ENCODE results near the gene P4HA2. TPM values are rescaled to one million over a fixed set of nuclear protein-coding genes. Genes with fewer than 3 reads are reported as not detected.

The P4HA2 gene
- total RNA-seq, 1 donor from 2014 or later, result 190 TPM

GRCh38 chr5:132260714-132261551 is 33.3 kb upstream of the P4HA2 start:
- Histone ChIP-seq H3K27me3 (ENCODE audit: control insufficient read depth, insufficient read depth, low read length) (no peaks in the 10 kb centered on the region), H3K4me3 (ENCODE audit: low read depth, low read length) (no peak overlapping the region), H3K36me3 (ENCODE audit: control insufficient read depth, insufficient read depth, low read length) (peaks cover 3% of the 10 kb centered on the region)
- TF ChIP-seq CTCF (IDR thresholded peaks at IDR 0.05; ENCODE audit: insufficient read depth, low read length, severe bottlenecking), result no peak
- DNase-seq (ENCODE audit: low read depth), result peak; percentile 82
- no peak for FAIRE-seq

GRCh38 chr5:132260051-132260450 is 32.4 kb upstream of the P4HA2 start:
- Histone ChIP-seq H3K36me3 (ENCODE audit: control insufficient read depth, insufficient read depth, low read length) (peaks cover 3% of the 10 kb centered on the region), H3K4me3 (ENCODE audit: low read depth, low read length) (no peak overlapping the region), H3K27me3 (ENCODE audit: control insufficient read depth, insufficient read depth, low read length) (no peaks in the 10 kb centered on the region)
- no peak for TF ChIP-seq CTCF (IDR thresholded peaks at IDR 0.05; ENCODE audit: insufficient read depth, low read length, severe bottlenecking)
- peak; percentile 78 for DNase-seq (ENCODE audit: low read depth)
- FAIRE-seq, result no peak

GRCh38 chr5:132259069-132259851 is 31.6 kb upstream of the P4HA2 start:
- no peak for TF ChIP-seq CTCF (IDR thresholded peaks at IDR 0.05; ENCODE audit: insufficient read depth, low read length, severe bottlenecking)
- no peaks in the 10 kb centered on the region for H3K27me3 ChIP-seq (ENCODE audit: control insufficient read depth, insufficient read depth, low read length)
- FAIRE-seq (no peak), DNase-seq (ENCODE audit: low read depth) (peak; percentile 76)
- H3K36me3 ChIP-seq (ENCODE audit: control insufficient read depth, insufficient read depth, low read length), result peaks cover 3% of the 10 kb centered on the region
- peak overlapping the region; percentile 70 for H3K4me3 ChIP-seq (ENCODE audit: low read depth, low read length)

- DNase-seq (ENCODE audit: low read depth) (peak; percentile 52), FAIRE-seq (no peak)
- no peaks in the 10 kb centered on the region for H3K27me3 ChIP-seq (ENCODE audit: control insufficient read depth, insufficient read depth, low read length)
- H3K4me3 ChIP-seq (ENCODE audit: low read depth, low read length), result peak overlapping the region; percentile 70
- H3K36me3 ChIP-seq (ENCODE audit: control insufficient read depth, insufficient read depth, low read length), result peaks cover 1% of the 10 kb centered on the region
- no peak for TF ChIP-seq CTCF (IDR thresholded peaks at IDR 0.05; ENCODE audit: insufficient read depth, low read length, severe bottlenecking)
Measured at GRCh38 chr5:132258102-132259068, 30.7 kb upstream of the P4HA2 start.
